NOMO-1 treated with DMSO at 0.1 percent for 48 hours (cell line): ENCODE results near the gene EFCAB13.
"Not testable (repeated sequence)": the region's sequence is repeated elsewhere in the genome, so short reads cannot be mapped to it uniquely, and the experiment has no call there.

ENCODE experiments used
- DNase-seq: peaks from one replicate; lab custom pipeline; 2025; ENCODE audit not compliant: unreplicated experiment; lab: John Stamatoyannopoulos, UW

Gene EFCAB13

GRCh38 chr17:47324224-47325020, 667 bp downstream of the EFCAB13 start:
- DNase-seq, result peak; percentile 77

GRCh38 chr17:47325176-47325575, 1.4 kb downstream of the EFCAB13 start:
- no peak for DNase-seq

GRCh38 chr17:47330548-47330947, 6.8 kb downstream of the EFCAB13 start:
- DNase-seq, result no peak

GRCh38 chr17:47332287-47332686, 8.5 kb downstream of the EFCAB13 start:
- no peak for DNase-seq

GRCh38 chr17:47335101-47335936, 11.6 kb downstream of the EFCAB13 start:
- DNase-seq, result no peak

GRCh38 chr17:47338026-47338425, 14.3 kb downstream of the EFCAB13 start:
- no peak for DNase-seq

- peak; percentile 2 for DNase-seq
Observed at GRCh38 chr17:47352848-47353247, 29.1 kb downstream of the EFCAB13 start.

GRCh38 chr17:47358652-47359051, 34.9 kb downstream of the EFCAB13 start:
- no peak for DNase-seq

GRCh38 chr17:47363171-47363570, 39.4 kb downstream of the EFCAB13 start:
- DNase-seq, result no peak

GRCh38 chr17:47367257-47367656, 43.5 kb downstream of the EFCAB13 start:
- no peak for DNase-seq

- no peak for DNase-seq
Observed at GRCh38 chr17:47368262-47368661, 44.5 kb downstream of the EFCAB13 start.

GRCh38 chr17:47370899-47371298, 47.1 kb downstream of the EFCAB13 start:
- DNase-seq, result not testable (repeated sequence)

- DNase-seq, result no peak
Observed at GRCh38 chr17:47373002-47373401, 49.2 kb downstream of the EFCAB13 start.

GRCh38 chr17:47376247-47376646, 52.5 kb downstream of the EFCAB13 start:
- DNase-seq, result no peak

- no peak for DNase-seq
Observed at GRCh38 chr17:47388825-47389224, 65.1 kb downstream of the EFCAB13 start.

- not testable (repeated sequence) for DNase-seq
Observed at GRCh38 chr17:47397532-47398128, 73.9 kb downstream of the EFCAB13 start.

GRCh38 chr17:47400333-47400732, 76.6 kb downstream of the EFCAB13 start:
- DNase-seq, result no peak

GRCh38 chr17:47401100-47401499, 77.3 kb downstream of the EFCAB13 start:
- no peak for DNase-seq

GRCh38 chr17:47404006-47404405, 80.3 kb downstream of the EFCAB13 start:
- no peak for DNase-seq

GRCh38 chr17:47404875-47405274, 81.1 kb downstream of the EFCAB13 start:
- no peak for DNase-seq

- no peak for DNase-seq
Observed at GRCh38 chr17:47413872-47414271, 90.1 kb downstream of the EFCAB13 start.

GRCh38 chr17:47414612-47415011, 90.9 kb downstream of the EFCAB13 start:
- no peak for DNase-seq
